Esophagus squamous epithelium (tissue), 4 donors: ENCODE measurements around the gene MAS1.

ENCODE experiments used
- POLR2A ChIP-seq, 4 donors: fragments of 450-650 bp; IDR thresholded peaks; one replicate each; pipeline ENCODE4 v1.6.1; 2017; ENCODE audit warnings: antibody characterized with exemption in 4 of 4, mild to moderate bottlenecking in 4 of 4, moderate library complexity in 3 of 4
- TF ChIP-seq, protein P1 (sequence below), 6 experiments: fragments of 450-650 bp in 4 of 6; fragments of 200-600 bp in 2 of 6; sonication (generic) in 2 of 6; IDR thresholded peaks; one replicate each; pipeline ENCODE4 v1.5.1; 2016 to 2019; ENCODE audit warnings: antibody characterized with exemption in 6 of 6, mild to moderate bottlenecking in 4 of 6, moderate library complexity in 4 of 6

DNA sequence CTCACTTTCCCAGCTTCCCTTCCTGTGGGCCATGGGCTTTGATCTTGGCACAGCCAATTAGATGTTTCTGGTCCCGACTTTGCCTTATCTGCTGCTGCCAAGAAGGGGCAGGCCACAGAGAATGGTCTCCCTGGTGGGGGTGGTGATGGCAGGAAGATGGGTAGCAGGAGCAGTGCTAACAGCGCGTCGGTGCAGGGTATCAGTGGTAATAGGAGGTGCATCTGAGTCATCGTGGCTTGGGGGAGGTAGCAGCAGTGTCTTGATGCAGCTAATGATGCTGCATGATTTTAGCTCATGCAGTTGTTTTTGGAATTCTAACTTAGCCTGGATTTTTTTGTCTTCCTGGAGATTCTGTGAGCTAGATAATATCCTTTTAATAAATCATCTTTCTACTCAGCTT is 18.9 kb upstream of the MAS1 start:
- TF ChIP-seq, protein P1, sequence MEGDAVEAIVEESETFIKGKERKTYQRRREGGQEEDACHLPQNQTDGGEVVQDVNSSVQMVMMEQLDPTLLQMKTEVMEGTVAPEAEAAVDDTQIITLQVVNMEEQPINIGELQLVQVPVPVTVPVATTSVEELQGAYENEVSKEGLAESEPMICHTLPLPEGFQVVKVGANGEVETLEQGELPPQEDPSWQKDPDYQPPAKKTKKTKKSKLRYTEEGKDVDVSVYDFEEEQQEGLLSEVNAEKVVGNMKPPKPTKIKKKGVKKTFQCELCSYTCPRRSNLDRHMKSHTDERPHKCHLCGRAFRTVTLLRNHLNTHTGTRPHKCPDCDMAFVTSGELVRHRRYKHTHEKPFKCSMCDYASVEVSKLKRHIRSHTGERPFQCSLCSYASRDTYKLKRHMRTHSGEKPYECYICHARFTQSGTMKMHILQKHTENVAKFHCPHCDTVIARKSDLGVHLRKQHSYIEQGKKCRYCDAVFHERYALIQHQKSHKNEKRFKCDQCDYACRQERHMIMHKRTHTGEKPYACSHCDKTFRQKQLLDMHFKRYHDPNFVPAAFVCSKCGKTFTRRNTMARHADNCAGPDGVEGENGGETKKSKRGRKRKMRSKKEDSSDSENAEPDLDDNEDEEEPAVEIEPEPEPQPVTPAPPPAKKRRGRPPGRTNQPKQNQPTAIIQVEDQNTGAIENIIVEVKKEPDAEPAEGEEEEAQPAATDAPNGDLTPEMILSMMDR (IDR thresholded peaks at IDR 0.05), result no peak
- no peak for TF ChIP-seq POLR2A (IDR thresholded peaks at IDR 0.05)
